Chondrocyte (in vitro differentiated cells): ENCODE data around the gene MAP3K5. TPM values are rescaled to one million over a fixed set of nuclear protein-coding genes. Genes with fewer than 3 reads are reported as not detected.

Source experiments
- DNase-seq: peaks from one replicate; pipeline ENCODE4 v3.0.0; 2021; ENCODE audit warnings: mixed read lengths, low spot score
- H3K27ac Mint-ChIP-seq: one replicate; pipeline ENCODE4 v1.8.0; 2021; ENCODE audit warnings: mild to moderate bottlenecking, moderate library complexity, mixed read lengths; ENCODE audit not compliant: unreplicated experiment
- H3K27me3 Mint-ChIP-seq: 2 replicates; pipeline ENCODE4 v1.8.0; 2021; ENCODE audit warnings: low read depth, mixed read lengths
- H3K36me3 Mint-ChIP-seq: 2 replicates; pipeline ENCODE4 v1.8.0; 2021; ENCODE audit warnings: low read depth, mixed read lengths
- H3K4me1 Mint-ChIP-seq: 2 replicates; pipeline ENCODE4 v1.8.0; 2021; ENCODE audit warnings: low read depth, mild to moderate bottlenecking, mixed read lengths
- H3K4me3 Mint-ChIP-seq: one replicate; pipeline ENCODE4 v1.8.0; 2021; ENCODE audit warnings: mild to moderate bottlenecking, moderate library complexity, mixed read lengths; ENCODE audit not compliant: unreplicated experiment
- H3K9me3 Mint-ChIP-seq: 2 replicates; pipeline ENCODE4 v1.8.0; 2021; ENCODE audit warnings: low read depth, mixed read lengths
- CTCF ChIP-seq: fragments of 200-600 bp; sonication (generic); IDR thresholded peaks from 2 replicates; pipeline ENCODE4 v1.5.0; 2021; ENCODE audit warnings: antibody characterized with exemption, mild to moderate bottlenecking, moderate library complexity
- total RNA-seq: library from RNA; stranded (reverse); gene quantifications from 3 replicates; pipeline ENCODE4 v1.2.1, GENCODE V29; 2021

MAP3K5 gene
- total RNA-seq, 1 donor from 2014 or later = 4.6 TPM

GRCh38 chr6:136812174-136812573 lies 19.9 kb upstream of the MAP3K5 start:
- TF ChIP-seq CTCF = no peak
- no peak overlapping the region for H3K27ac Mint-ChIP-seq
- H3K27me3 Mint-ChIP-seq = peaks cover 5% of the 10 kb centered on the region
- peaks cover 2% of the 10 kb centered on the region for H3K4me1 Mint-ChIP-seq
- H3K9me3 Mint-ChIP-seq = no peaks in the 10 kb centered on the region
- H3K4me3 Mint-ChIP-seq = no peak overlapping the region
- H3K36me3 Mint-ChIP-seq = no peaks in the 10 kb centered on the region
- DNase-seq = no peak

- no peak overlapping the region for H3K4me3 Mint-ChIP-seq
- no peak overlapping the region for H3K27ac Mint-ChIP-seq
- no peaks in the 10 kb centered on the region for H3K36me3 Mint-ChIP-seq
- no peak for DNase-seq
- no peak for TF ChIP-seq CTCF
- peaks cover 2% of the 10 kb centered on the region for H3K4me1 Mint-ChIP-seq
- H3K9me3 Mint-ChIP-seq = no peaks in the 10 kb centered on the region
- H3K27me3 Mint-ChIP-seq = no peaks in the 10 kb centered on the region
Observed at GRCh38 chr6:136811272-136811671, 19.0 kb upstream of the MAP3K5 start.

- Mint-ChIP-seq H3K9me3 (no peaks in the 10 kb centered on the region), H3K36me3 (no peaks in the 10 kb centered on the region), H3K4me1 (peaks cover 2% of the 10 kb centered on the region), H3K27me3 (no peaks in the 10 kb centered on the region), H3K27ac (no peak overlapping the region), H3K4me3 (no peak overlapping the region)
- no peak for TF ChIP-seq CTCF
- DNase-seq = no peak
Observed at GRCh38 chr6:136809091-136809860, 17.0 kb upstream of the MAP3K5 start.

- no peak for DNase-seq
- no peaks in the 10 kb centered on the region for H3K36me3 Mint-ChIP-seq
Observed at GRCh38 chr6:136803608-136804007, 11.3 kb upstream of the MAP3K5 start.

GRCh38 chr6:136801581-136801980 lies 9.3 kb upstream of the MAP3K5 start:
- Mint-ChIP-seq H3K36me3 (no peaks in the 10 kb centered on the region), H3K9me3 (peaks cover 12% of the 10 kb centered on the region), H3K4me3 (no peak overlapping the region), H3K4me1 (no peaks in the 10 kb centered on the region), H3K27me3 (no peaks in the 10 kb centered on the region), H3K27ac (no peak overlapping the region)
- no peak for DNase-seq
- no peak for TF ChIP-seq CTCF

More at GRCh38 chr6:136803608-136804007, 11.3 kb upstream of the MAP3K5 start:
- Mint-ChIP-seq H3K4me1 (no peaks in the 10 kb centered on the region), H3K27ac (no peak overlapping the region), H3K27me3 (no peaks in the 10 kb centered on the region), H3K4me3 (no peak overlapping the region), H3K9me3 (no peaks in the 10 kb centered on the region)
- no peak for TF ChIP-seq CTCF
